Ishikawa (cell line): Measurements from ENCODE around the gene AHNAK2.

ENCODE experiments used
- CREB1 ChIP-seq: IDR thresholded peaks from 2 replicates; pipeline ENCODE4 v1.6.1; 2012; ENCODE audit warnings: low read depth
- EP300 ChIP-seq: IDR thresholded peaks from 2 replicates; pipeline ENCODE4 v1.6.1; 2012; ENCODE audit warnings: borderline replicate concordance
- FOXM1 ChIP-seq: IDR thresholded peaks from 2 replicates; pipeline ENCODE4 v1.6.1; 2012; ENCODE audit warnings: low read depth, borderline replicate concordance
- MAX ChIP-seq: IDR thresholded peaks from 2 replicates; pipeline ENCODE4 v1.6.1; 2012
- NFIC ChIP-seq: IDR thresholded peaks from 2 replicates; pipeline ENCODE4 v1.6.1; 2012
- RAD21 ChIP-seq: IDR thresholded peaks from 2 replicates; pipeline ENCODE4 v1.6.1; 2012; ENCODE audit warnings: low read depth
- REST ChIP-seq: IDR thresholded peaks from 2 replicates; pipeline ENCODE4 v1.6.1; 2012; ENCODE audit warnings: low read depth, mild to moderate bottlenecking
- TAF1 ChIP-seq: IDR thresholded peaks from 2 replicates; pipeline ENCODE4 v1.6.1; 2012; ENCODE audit warnings: low read depth, mild to moderate bottlenecking
- TCF12 ChIP-seq: IDR thresholded peaks from 2 replicates; pipeline ENCODE4 v1.6.1; 2012; ENCODE audit warnings: low read depth
- TEAD4 ChIP-seq: IDR thresholded peaks from 2 replicates; pipeline ENCODE4 v1.6.1; 2012
- YY1 ChIP-seq: IDR thresholded peaks from 2 replicates; pipeline ENCODE4 v1.6.1; 2012; ENCODE audit warnings: low read depth
- ZBTB7A ChIP-seq: IDR thresholded peaks from 2 replicates; pipeline ENCODE4 v1.6.1; 2012; ENCODE audit warnings: low read depth

- TF ChIP-seq TCF12 (no peak), RAD21 (no peak), MAX (no peak), EP300 (no peak), FOXM1 (no peak), CREB1 (no peak), REST (no peak), YY1 (no peak), NFIC (no peak), ZBTB7A (no peak), TAF1 (no peak), TEAD4 (no peak)
Measured at GRCh38 chr14:104898195-104898558, 80.0 kb downstream of the AHNAK2 start.
